ENCODE data around the gene COP1. TPM values are rescaled to one million over a fixed set of nuclear protein-coding genes. Genes with fewer than 3 reads are reported as not detected.

The COP1 gene
- total RNA-seq, 2 donors from 2014 or later = 21.4 to 23.1 TPM

DNA sequence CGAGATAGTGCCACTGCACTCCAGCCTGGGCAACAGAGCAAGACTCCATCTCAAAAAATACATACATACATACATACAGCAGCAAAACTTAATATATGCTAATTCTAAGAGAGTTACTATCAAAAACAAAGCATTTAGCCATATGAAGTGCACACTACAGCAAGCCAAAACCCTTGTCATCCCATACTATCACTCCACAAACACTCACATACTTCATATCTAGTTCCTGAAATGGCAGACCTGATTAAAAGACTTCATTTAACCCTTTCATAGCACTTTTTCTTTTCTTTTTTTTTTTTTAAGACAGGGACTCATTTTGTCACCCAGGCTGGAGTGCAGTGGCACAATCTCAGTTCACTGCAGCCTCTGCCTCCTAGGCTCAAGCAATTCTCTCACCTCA lies 65.6 kb downstream of the COP1 start:
- no peaks in the 10 kb centered on the region for H3K9me3 ChIP-seq
- H3K4me3 ChIP-seq = no peak overlapping the region
- TF ChIP-seq, protein P1, sequence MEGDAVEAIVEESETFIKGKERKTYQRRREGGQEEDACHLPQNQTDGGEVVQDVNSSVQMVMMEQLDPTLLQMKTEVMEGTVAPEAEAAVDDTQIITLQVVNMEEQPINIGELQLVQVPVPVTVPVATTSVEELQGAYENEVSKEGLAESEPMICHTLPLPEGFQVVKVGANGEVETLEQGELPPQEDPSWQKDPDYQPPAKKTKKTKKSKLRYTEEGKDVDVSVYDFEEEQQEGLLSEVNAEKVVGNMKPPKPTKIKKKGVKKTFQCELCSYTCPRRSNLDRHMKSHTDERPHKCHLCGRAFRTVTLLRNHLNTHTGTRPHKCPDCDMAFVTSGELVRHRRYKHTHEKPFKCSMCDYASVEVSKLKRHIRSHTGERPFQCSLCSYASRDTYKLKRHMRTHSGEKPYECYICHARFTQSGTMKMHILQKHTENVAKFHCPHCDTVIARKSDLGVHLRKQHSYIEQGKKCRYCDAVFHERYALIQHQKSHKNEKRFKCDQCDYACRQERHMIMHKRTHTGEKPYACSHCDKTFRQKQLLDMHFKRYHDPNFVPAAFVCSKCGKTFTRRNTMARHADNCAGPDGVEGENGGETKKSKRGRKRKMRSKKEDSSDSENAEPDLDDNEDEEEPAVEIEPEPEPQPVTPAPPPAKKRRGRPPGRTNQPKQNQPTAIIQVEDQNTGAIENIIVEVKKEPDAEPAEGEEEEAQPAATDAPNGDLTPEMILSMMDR (IDR thresholded peaks at IDR 0.05) = no peak
- H3K36me3 ChIP-seq = no peaks in the 10 kb centered on the region
- H3K27ac ChIP-seq = no peak overlapping the region
- DNase-seq (ENCODE audit: low spot score) = no peak
- no peaks in the 10 kb centered on the region for H3K27me3 ChIP-seq
- no peaks in the 10 kb centered on the region for H3K4me1 ChIP-seq

DNA sequence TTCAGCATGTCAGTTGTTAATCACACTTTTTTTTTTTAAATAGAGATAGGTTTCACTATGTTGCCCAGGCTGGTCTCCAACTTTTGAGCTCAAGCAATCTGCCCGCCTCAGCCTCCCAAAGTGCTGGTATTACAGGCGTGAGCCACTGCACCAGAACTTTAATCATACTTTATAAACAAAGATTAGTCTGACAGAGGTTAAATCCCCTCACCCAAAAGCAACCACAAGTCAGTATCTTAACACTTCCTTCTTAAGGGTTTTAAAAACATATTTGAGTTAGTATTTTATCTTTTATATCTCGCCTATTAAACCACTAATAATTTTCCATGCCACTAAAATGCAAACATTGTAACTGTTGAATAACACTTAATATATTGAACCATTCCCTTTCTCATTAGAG lies 70.2 kb downstream of the COP1 start:
- Histone ChIP-seq H3K4me1 (no peaks in the 10 kb centered on the region), H3K9me3 (no peaks in the 10 kb centered on the region), H3K27ac (no peak overlapping the region), H3K4me3 (no peak overlapping the region), H3K27me3 (no peaks in the 10 kb centered on the region), H3K36me3 (peaks cover 5% of the 10 kb centered on the region)
- TF ChIP-seq, protein P1 (IDR thresholded peaks at IDR 0.05) = no peak
- DNase-seq (ENCODE audit: low spot score) = no peak

DNA sequence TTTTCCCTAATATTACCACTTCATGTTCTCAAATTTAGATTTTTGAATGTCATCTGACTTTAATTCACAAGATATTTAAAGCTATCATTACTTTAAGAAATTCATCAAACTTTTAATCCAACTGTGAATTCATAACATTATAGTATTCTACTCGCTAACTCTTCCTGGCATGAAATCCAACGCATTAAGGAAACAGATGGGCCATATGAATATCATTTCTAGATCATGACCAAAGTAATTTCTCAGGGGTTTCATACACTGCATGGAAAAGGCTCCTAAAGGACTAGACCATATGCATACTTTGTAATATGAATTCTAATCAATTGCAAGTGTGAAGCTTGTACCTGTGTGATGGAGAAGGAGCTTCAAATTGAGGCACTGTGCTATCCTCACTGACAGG lies 72.4 kb downstream of the COP1 start:
- Histone ChIP-seq H3K9me3 (no peaks in the 10 kb centered on the region), H3K4me1 (no peaks in the 10 kb centered on the region), H3K27me3 (no peaks in the 10 kb centered on the region), H3K36me3 (peaks cover 5% of the 10 kb centered on the region), H3K4me3 (no peak overlapping the region), H3K27ac (no peak overlapping the region)
- DNase-seq (ENCODE audit: low spot score) = no peak
- TF ChIP-seq, protein P1 (IDR thresholded peaks at IDR 0.05) = no peak

DNA sequence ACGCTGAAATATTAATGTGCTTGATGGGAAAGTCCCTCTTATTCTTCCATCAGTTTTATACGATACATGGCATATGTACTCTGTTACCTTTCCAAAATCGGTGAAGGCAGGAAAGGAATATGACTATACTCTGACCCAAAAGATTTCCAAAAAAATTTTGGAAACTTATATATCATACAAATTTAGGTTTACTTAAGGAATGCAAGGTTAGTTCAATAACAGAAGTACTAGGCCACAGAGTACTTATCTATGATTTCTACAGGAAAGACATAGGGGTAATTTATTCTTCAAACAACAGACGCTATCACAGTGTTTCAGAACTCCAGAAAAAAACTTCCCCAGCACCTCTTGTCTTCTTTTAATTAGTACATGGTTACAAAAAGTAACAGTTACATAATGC lies 84.8 kb downstream of the COP1 start:
- no peaks in the 10 kb centered on the region for H3K27me3 ChIP-seq
- no peaks in the 10 kb centered on the region for H3K4me1 ChIP-seq
- peaks cover 0 to 16% of the 10 kb centered on the region in 2 donors for H3K9me3 ChIP-seq
- peaks cover 7% of the 10 kb centered on the region for H3K36me3 ChIP-seq
- no peak for DNase-seq (ENCODE audit: low spot score)
- TF ChIP-seq, protein P1 (IDR thresholded peaks at IDR 0.05) = no peak
- no peak overlapping the region for H3K27ac ChIP-seq
- H3K4me3 ChIP-seq = no peak overlapping the region

DNA sequence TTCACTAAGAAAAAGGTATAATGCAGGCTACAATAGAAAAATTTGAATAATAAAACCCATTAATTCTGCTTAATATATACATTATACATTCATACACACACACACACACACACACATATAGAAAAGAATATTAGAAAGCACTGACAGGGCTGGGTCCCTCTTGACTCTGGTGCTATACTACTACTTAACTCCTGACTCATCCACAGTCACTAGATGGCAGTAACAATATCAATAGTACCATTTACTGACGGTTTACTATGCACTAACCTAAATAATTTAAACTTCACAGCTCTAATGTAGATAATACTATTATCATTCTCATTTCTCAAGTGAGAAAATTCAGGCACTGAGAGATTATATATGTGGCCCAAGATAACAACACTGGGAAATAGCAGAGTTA lies 87.5 kb downstream of the COP1 start:
- Histone ChIP-seq H3K27ac (no peak overlapping the region), H3K9me3 (peaks cover 0 to 16% of the 10 kb centered on the region in 2 donors), H3K36me3 (no peaks in the 10 kb centered on the region), H3K4me3 (no peak overlapping the region), H3K27me3 (no peaks in the 10 kb centered on the region), H3K4me1 (no peaks in the 10 kb centered on the region)
- TF ChIP-seq, protein P1 (IDR thresholded peaks at IDR 0.05) = no peak
- no peak for DNase-seq (ENCODE audit: low spot score)

DNA sequence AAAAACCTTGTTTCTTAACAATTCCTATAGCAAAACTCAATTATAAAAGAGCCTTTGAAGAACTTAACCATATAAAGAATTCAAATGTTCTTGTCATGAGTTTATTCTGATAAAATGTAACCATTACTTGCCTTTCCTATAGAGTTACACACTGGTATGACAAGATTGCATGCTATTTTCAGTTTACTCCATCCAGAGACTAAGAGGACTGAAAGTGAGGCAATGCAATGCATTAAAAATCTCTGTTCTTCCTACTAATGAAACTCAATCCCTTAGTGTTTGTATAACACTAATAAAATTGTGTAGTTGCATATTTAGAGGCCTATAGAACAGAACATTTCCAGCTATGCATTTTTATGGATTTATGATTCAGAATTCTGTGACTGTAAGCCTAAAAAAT lies 88.1 kb downstream of the COP1 start:
- peaks cover 0 to 16% of the 10 kb centered on the region in 2 donors for H3K9me3 ChIP-seq
- H3K27ac ChIP-seq = no peak overlapping the region
- TF ChIP-seq, protein P1 (IDR thresholded peaks at IDR 0.05) = no peak
- no peaks in the 10 kb centered on the region for H3K4me1 ChIP-seq
- no peak overlapping the region for H3K4me3 ChIP-seq
- no peaks in the 10 kb centered on the region for H3K36me3 ChIP-seq
- no peak for DNase-seq (ENCODE audit: low spot score)
- no peaks in the 10 kb centered on the region for H3K27me3 ChIP-seq

Data from right atrium auricular region (tissue), 2 donors.